ENCODE results near the gene SAPCD1.

Gene SAPCD1

GRCh38 chr6:31730631-31731086 lies 31.8 kb upstream of the SAPCD1 start:
- no peak overlapping the region for H3K27ac ChIP-seq (replicated peaks)
- TF ChIP-seq POLR2AphosphoS5 (IDR thresholded peaks at IDR 0.05; ENCODE audit: low read depth) (no peak), GABPA (IDR thresholded peaks at IDR 0.05; ENCODE audit: low read depth) (no peak), SPI1 (IDR thresholded peaks at IDR 0.05; ENCODE audit: borderline replicate concordance, low read depth) (no peak), CTCF (IDR thresholded peaks at IDR 0.05; ENCODE audit: insufficient read depth, low read length) (no peak), REST (IDR thresholded peaks at IDR 0.05; ENCODE audit: insufficient replicate concordance, low read depth) (no peak)
- no peak overlapping the region for H3K4me3 ChIP-seq (replicated peaks; ENCODE audit: insufficient read depth, low read length)
- DNase-seq (ENCODE audit: low read depth in 1 of 2, low spot score in 1 of 2), result no peak
- no peaks in the 10 kb centered on the region for H3K27me3 ChIP-seq (ENCODE audit: insufficient read depth, poor library complexity, severe bottlenecking)

GRCh38 chr6:31732029-31732428 lies 30.4 kb upstream of the SAPCD1 start:
- Histone ChIP-seq H3K27ac (replicated peaks) (no peak overlapping the region), H3K4me3 (replicated peaks; ENCODE audit: insufficient read depth, low read length) (no peak overlapping the region), H3K27me3 (ENCODE audit: insufficient read depth, poor library complexity, severe bottlenecking) (no peaks in the 10 kb centered on the region)
- DNase-seq (ENCODE audit: low read depth in 1 of 2, low spot score in 1 of 2), result no peak
- no peak for TF ChIP-seq REST (IDR thresholded peaks at IDR 0.05; ENCODE audit: insufficient replicate concordance, low read depth)
- no peak for TF ChIP-seq CTCF (IDR thresholded peaks at IDR 0.05; ENCODE audit: insufficient read depth, low read length)
- TF ChIP-seq POLR2AphosphoS5 (IDR thresholded peaks at IDR 0.05; ENCODE audit: low read depth), result no peak
- TF ChIP-seq SPI1 (IDR thresholded peaks at IDR 0.05; ENCODE audit: borderline replicate concordance, low read depth), result no peak
- no peak for TF ChIP-seq GABPA (IDR thresholded peaks at IDR 0.05; ENCODE audit: low read depth)

- no peak for DNase-seq (ENCODE audit: low read depth in 1 of 2, low spot score in 1 of 2)
- H3K4me3 ChIP-seq (replicated peaks; ENCODE audit: insufficient read depth, low read length), result peak overlapping the region; percentile 92
- H3K27me3 ChIP-seq (ENCODE audit: insufficient read depth, poor library complexity, severe bottlenecking), result no peaks in the 10 kb centered on the region
- TF ChIP-seq SPI1 (IDR thresholded peaks at IDR 0.05; ENCODE audit: borderline replicate concordance, low read depth) (no peak), REST (IDR thresholded peaks at IDR 0.05; ENCODE audit: insufficient replicate concordance, low read depth) (no peak), GABPA (IDR thresholded peaks at IDR 0.05; ENCODE audit: low read depth) (no peak), POLR2AphosphoS5 (IDR thresholded peaks at IDR 0.05; ENCODE audit: low read depth) (no peak), CTCF (IDR thresholded peaks at IDR 0.05; ENCODE audit: insufficient read depth, low read length) (no peak)
- peak overlapping the region; percentile 99 for H3K27ac ChIP-seq (replicated peaks)
These were observed 28.7 kb upstream of the SAPCD1 start for GRCh38 chr6:31733734-31734133.
